GM21737 (cell line): ENCODE measurements around the gene CMTM4.
"Not testable (repeated sequence)": the region's sequence is repeated elsewhere in the genome, so short reads cannot be mapped to it uniquely, and the experiment has no call there.

Experiments
- ATAC-seq: cut with Tn5 transposase; IDR thresholded peaks from one replicate; pipeline ENCODE4 v1.9.1; 2021; ENCODE audit warnings: mild to moderate bottlenecking, moderate library complexity; ENCODE audit not compliant: unreplicated experiment

CMTM4 gene

GRCh38 chr16:66569827-66570405, 126.6 kb downstream of the CMTM4 start:
- ATAC-seq = no peak

GRCh38 chr16:66569131-66569530, 127.4 kb downstream of the CMTM4 start:
- no peak for ATAC-seq

- ATAC-seq = no peak
Measured at GRCh38 chr16:66568355-66568754, 128.2 kb downstream of the CMTM4 start.

DNA sequence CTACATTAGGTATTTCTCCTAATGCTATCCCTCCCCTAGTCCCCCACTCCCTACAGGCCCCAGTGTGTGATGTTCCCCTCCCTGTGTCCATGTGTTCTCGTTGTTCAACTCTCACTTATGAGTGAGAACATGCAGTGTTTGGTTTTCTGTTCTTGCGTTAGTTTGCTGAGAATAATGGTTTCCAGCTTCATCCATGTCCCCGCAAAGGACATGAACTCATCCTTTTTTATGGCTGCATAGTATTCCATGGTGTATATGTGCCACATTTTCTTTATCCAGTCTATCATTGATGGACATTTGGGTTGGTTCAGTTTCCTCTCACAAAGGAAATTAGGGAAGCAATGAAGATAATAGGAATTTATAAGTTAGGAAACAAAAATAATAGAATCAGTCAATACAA, 129.3 kb downstream of the CMTM4 start:
- ATAC-seq = not testable (repeated sequence)

DNA sequence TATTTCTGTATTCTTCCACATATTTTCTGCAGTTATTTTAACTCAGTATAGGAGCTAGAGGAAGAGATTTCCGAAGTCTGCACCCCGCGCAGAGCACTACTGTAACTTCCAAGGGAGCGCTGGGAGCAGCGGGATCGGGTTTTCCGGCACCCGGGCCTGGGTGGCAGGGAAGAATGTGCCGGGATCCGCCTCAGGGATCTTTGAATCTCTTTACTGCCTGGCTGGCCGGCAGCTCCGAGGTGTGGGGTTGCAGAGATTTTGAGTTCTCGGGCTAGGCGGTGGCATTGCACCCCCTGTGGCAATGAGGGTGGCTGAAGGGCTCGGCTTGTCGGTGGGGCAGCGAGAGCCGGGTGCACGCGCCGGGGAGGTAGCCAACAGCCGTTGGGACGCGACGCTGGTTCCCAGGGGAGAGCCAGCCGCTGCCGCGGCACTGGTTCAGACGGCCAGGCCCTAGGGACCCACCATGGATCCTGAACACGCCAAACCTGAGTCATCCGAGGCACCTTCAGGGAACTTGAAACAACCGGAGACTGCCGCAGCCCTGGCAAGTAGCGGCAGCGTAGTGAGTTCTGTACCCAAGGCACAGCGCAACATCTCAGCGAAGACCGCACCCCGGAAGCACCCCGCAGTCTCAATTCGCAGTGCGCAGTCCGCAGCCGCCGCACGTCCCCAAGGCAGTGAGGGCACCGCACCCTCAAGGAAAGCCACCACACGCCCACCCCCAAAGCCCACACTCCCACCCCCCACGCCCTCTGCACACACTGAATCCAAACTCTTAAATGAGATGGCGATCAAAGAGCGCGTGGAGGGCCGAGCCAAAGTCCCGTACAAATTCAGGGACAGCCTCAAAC, 130.3 kb downstream of the CMTM4 start, which contains the start of gene CMTM1:
TSS of gene CMTM1 (plus strand) at position 389 of the 851 bp plus-strand sequence. CDS start at position 464, 75 bp downstream.
- no peak for ATAC-seq
